GM19467 (cell line): ENCODE data around the gene PPHLN1.

Source experiments
- ATAC-seq: cut with Tn5 transposase; IDR thresholded peaks from one replicate; pipeline ENCODE4 v1.9.1; 2021; ENCODE audit warnings: mild to moderate bottlenecking, moderate library complexity; ENCODE audit not compliant: unreplicated experiment

PPHLN1 gene

GRCh38 chr12:42428850-42429249 lies 102.9 kb downstream of the PPHLN1 start:
- ATAC-seq: no peak

- ATAC-seq: no peak
These were observed 106.7 kb downstream of the PPHLN1 start for GRCh38 chr12:42432517-42433140.

GRCh38 chr12:42440608-42441007 lies 114.6 kb downstream of the PPHLN1 start:
- no peak for ATAC-seq

GRCh38 chr12:42442311-42442759 lies 116.4 kb downstream of the PPHLN1 start:
- no peak for ATAC-seq

- ATAC-seq: no peak
These were observed 116.9 kb downstream of the PPHLN1 start for GRCh38 chr12:42442888-42443287.

- no peak for ATAC-seq
These were observed 118.4 kb downstream of the PPHLN1 start for GRCh38 chr12:42444192-42444943.

GRCh38 chr12:42445891-42446290 lies 119.9 kb downstream of the PPHLN1 start:
- ATAC-seq: no peak

GRCh38 chr12:42446761-42447160 lies 120.8 kb downstream of the PPHLN1 start:
- ATAC-seq: no peak

- no peak for ATAC-seq
These were observed 121.4 kb downstream of the PPHLN1 start for GRCh38 chr12:42447371-42447786.

GRCh38 chr12:42448841-42449240 lies 122.9 kb downstream of the PPHLN1 start:
- no peak for ATAC-seq

GRCh38 chr12:42450248-42450647 lies 124.3 kb downstream of the PPHLN1 start:
- ATAC-seq: no peak

- ATAC-seq: no peak
These were observed 132.6 kb downstream of the PPHLN1 start for GRCh38 chr12:42458575-42458974.

GRCh38 chr12:42459336-42459847 lies 133.4 kb downstream of the PPHLN1 start:
- no peak for ATAC-seq

- ATAC-seq: no peak
These were observed 136.5 kb downstream of the PPHLN1 start for GRCh38 chr12:42462486-42462885.

GRCh38 chr12:42463671-42464070 lies 137.7 kb downstream of the PPHLN1 start:
- ATAC-seq: no peak

- ATAC-seq: no peak
These were observed 142.4 kb downstream of the PPHLN1 start for GRCh38 chr12:42468341-42468821.

GRCh38 chr12:42468921-42469320 lies 143.0 kb downstream of the PPHLN1 start:
- peak; percentile 26 for ATAC-seq

- peak; percentile 96 for ATAC-seq
These were observed 143.6 kb downstream of the PPHLN1 start for GRCh38 chr12:42469355-42470175.

- ATAC-seq: no peak
These were observed 146.4 kb downstream of the PPHLN1 start for GRCh38 chr12:42472376-42472775.

- ATAC-seq: no peak
These were observed 147.2 kb downstream of the PPHLN1 start for GRCh38 chr12:42473130-42473529.

GRCh38 chr12:42473561-42473960 lies 147.6 kb downstream of the PPHLN1 start:
- no peak for ATAC-seq
